ENCODE measurements around the gene TOX3.
A peak's percentile ranks its signal among the peaks of the same experiment; 100 is the strongest.

The TOX3 gene

DNA sequence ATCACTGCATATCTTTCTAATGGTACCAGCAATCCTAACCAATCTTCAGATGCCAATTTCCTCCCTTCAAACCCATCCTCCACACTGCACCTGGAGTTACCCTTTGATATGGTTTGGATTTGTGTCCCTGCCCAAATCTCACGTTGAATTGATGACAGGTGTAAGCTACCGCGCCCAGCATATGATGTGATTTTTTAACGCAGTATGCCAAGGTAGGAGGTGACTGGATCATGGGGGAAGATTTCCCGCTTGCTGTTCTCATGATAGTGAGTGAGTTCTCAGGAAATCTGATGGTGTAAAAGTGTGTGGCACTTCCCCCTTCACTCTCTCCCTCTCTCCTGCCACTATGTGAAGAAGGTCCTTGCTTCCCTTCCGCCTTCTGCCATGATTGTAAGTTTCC, 57.0 kb downstream of the TOX3 start:
- DNase-seq, result no peak

DNA sequence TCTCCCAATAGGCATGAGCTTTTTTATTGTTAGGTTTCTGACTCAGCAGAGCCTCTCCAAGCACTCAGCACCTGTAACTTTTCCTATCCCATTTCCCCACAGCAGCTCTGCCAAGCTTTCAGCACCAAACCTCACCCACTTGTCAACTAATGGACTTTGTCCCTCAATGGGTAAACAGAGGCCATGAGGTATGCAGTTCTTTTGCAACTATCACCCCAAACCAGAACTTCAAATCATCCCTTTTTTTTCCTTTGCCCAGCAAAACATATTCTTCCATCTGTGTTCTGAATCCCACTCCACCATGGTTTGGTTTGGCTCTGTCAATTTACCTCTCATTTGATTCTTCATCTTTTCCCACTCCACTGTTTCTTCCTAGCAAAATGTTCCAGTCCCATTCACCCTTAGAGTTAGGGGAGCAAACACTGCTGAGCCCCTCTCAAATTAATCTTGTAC, 58.1 kb downstream of the TOX3 start:
- DNase-seq, result no peak

DNA sequence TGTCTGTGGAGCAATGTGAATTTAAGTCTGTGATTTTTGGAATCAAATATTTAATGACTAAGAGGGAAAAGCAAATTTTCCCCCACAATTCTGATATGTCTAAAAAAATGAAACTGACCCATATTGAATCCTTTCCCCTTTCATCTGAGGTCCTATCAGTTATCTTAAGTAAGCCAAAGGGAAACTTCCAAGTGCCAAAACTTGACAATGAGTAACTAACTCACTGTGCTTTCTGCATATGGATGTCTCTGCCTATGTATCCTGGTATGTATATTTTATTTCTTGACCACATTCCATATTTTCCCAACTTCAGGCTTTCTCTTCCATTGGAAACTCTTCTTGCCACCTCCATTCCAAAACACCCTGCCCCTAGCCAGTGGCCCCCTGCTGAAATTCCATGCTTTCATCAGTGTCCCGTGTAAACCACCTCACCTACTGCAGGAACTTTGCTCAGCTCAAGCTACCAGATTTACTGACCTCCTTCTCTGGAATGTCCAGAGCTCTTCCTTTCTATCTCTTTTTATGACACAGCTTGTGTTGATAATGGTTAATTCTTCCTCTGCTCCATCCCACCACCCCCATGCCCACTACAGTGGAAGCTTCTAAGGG, 59.0 kb downstream of the TOX3 start:
- DNase-seq, result no peak

DNA sequence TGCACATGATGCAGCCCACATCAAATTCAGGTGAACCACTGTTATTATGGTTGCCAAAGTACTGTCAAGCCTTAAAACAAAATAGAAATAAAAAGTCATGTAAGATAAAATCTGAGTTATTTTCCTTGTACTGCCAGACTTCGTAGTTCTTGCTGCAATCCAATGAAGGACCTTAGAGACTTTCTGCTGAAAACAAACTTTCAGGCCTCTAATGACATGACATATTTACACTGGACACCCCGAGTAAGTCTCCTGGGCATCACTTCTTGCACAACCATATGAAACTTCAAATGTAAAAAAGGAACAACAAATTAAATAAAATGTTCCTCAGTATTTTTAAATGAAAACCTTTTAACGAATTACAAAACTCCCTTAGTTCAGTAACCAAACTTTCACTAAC, 66.7 kb downstream of the TOX3 start:
- DNase-seq, result no peak

DNA sequence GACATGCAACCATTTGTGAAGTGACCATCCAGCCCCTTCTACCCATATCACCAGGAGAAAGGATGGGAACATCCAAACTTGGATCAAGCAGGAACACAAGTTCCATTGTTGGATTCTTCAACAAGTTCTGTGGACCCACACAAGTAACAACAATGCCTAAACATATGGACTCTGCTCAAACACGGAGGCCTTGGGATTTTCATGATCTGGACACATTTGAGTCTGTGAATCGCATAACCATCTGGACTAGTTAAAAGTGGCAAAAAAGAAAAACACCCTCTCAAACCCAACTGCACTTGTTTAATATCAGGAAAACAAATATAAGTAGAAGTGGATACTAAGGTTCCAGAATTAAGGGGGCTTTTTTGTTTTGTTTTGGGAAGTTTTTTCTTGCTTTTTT, 70.8 kb downstream of the TOX3 start:
- DNase-seq, result no peak

DNA sequence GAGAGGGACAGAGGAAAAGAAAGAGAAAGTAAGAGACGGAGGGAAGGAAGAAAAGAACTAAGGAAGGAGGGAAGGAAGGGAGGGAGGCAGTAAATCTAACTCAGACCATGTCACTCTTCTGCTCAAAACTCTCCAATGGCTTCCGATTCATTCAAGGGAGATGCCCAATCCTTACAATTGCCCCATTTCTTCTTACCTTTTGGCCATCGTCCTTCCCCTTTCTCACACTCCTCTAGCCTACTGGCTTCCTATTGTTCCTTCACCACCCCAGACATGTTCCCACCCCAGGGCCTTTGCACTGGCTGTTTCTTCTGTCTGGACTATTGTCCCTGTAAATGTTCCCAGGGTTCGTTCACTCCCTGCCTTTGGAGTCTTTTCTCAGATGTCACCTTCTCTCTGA, 72.3 kb downstream of the TOX3 start:
- no peak for DNase-seq

DNA sequence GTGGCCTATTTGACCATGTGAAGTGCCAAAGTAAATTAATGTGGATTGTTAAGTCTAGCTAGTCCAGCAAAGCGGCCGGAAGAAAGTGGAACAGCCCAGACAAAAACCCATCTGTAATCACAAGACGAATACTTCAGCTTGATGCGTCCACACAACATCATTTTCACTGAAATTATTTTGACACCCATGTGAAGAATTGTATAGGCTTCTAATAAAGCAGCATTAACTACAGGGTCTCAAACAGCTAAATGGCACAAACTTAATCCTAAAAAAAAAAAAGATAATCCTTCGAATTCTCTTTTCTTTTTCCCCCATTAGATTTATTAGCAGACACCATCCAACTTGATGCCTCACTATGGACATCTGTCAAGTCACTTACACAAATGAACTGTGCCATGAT, 73.8 kb downstream of the TOX3 start:
- no peak for DNase-seq

DNA sequence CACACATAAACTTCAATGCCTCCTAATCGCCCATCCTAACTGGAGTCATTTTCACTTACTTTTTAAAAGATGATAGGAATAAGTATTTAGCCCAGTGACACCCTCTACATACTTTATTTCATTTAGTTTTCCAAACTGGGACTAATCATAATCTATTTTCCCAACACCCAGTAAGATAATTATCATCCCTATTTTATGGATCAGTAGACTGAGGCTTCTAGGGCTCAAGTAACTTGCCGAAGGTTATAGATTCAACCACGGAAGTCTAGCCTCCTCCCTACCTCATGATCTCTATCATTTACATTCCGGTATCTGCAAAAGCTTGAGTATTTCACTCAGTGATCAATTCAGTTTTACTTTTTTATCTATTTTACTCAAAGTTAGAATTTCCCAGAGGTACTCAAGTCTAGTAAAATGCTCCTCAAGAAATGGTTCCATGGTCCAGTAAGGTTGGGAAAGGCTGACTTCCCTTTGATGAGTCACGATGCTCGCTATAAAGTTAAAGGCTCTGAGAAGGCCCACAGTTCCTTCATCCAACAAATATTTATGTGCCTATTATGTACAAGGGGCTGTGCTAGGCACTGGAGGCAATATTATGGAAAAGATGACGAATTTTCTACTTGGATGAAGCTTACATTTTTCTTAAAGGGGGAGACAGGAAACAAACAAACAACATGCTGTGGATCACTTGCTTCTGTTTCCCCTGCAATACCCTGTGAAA, 75.1 kb downstream of the TOX3 start:
- DNase-seq, result no peak

GRCh38 chr16:52470585-52470984, 76.4 kb downstream of the TOX3 start:
- no peak for DNase-seq

DNA sequence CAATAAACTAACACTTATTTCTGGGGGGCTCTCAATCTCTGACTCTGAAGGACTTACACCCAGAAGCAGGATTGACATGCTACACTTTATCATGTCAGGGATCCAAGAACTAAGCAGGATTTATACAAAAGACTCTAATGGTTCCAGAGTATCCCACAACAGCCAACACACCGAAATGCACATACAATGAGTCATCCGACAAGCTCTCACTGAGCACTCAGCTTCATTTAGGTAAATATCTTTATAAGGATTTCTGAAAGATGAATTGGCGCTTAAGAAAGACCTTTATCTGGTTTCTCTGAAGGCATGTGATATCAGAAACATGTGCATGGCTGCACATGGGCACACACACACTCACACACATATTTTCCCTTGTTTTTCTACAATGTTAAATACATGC, 77.2 kb downstream of the TOX3 start:
- no peak for DNase-seq

- DNase-seq, result no peak
Measured at GRCh38 chr16:52469091-52469490, 77.9 kb downstream of the TOX3 start.

GRCh38 chr16:52467753-52468152, 79.2 kb downstream of the TOX3 start:
- DNase-seq, result no peak

- no peak for DNase-seq
Measured at GRCh38 chr16:52466994-52467393, 79.9 kb downstream of the TOX3 start.

DNA sequence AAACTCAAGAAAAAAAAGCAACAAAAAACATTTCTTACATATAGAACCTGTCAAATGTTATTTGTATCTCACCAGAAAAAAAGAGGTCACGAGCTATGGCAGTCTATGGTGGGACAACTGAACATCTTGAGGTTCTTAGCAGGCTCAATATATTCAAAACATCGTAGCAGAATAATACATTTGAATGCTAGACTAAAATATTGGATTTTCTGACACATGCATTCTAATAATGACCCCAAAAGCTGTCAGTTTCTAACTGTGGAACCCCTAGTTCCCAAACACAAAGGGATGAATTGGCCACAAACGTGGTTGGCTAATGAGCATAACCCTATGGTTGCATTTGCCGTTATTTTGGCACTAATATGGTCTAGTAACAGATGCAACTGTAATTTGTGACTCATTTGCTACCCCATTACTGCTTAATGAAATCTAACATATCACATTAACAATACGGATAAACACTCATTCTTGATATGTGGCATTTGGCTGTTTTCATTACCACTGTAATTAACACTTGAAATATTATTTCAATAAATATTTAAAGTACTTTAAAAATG, 81.2 kb downstream of the TOX3 start:
- DNase-seq, result no peak

DNA sequence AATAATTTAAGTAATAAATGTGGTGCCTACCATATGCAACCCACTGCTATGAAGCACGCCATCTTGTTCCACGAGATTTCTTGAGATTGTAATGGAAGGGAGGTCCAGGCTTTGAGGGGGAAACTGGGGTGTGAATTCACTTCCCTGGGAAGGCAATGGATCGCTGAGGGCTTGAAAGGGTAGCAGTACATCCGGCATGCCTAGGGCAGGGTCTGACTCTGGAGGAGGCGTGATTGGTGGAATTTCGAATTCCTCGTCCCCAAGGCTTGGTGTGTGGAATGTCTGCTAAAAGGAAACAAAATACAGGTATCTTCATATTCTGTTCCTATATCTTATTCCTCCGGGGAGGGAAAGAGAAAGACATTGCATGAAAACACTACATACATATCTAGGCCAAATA, 83.0 kb downstream of the TOX3 start:
- no peak for DNase-seq

DNA sequence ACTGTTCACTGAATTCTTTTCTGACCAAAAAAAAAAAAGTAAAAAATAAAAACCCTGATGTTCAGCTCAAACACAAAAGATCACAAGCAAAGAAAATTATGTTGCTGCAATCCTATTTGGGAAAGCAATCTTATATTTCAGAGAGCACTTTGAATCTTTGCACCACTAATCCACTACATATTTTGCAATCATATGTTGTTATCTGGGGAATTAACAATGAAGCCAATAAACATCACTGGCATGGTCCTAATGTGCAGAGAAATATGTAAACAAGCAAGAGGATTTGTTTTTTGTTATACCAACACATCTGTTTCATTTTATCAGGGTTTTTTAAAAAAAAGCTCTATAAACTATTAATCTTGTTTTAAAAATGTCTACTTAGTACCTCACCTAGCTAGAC, 84.1 kb downstream of the TOX3 start:
- no peak for DNase-seq

DNA sequence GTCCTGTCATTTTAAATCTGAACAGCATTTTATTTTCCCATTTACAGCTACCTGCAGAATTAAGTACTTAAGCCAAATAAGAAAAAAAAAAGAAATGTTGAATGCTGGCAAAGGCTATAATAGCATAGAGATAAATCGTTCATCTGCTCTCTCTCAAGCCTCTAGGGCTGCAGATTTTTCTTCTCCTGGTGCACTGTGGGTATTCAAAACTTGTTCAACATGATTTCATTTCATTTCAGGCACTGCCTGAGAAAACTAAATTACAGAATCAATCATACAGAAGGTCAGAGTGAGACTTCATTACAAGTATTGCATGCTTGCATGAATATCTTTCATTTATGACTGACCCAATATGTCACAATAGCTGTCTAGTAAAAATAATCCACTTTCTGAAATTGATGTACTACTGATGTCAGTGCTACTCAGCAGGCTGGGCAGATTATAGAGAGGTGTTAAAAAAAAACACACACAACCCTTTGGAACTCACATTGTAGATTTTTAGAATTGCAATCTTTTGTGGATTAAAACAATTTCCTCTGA, 86.2 kb downstream of the TOX3 start:
- DNase-seq, result no peak

DNA sequence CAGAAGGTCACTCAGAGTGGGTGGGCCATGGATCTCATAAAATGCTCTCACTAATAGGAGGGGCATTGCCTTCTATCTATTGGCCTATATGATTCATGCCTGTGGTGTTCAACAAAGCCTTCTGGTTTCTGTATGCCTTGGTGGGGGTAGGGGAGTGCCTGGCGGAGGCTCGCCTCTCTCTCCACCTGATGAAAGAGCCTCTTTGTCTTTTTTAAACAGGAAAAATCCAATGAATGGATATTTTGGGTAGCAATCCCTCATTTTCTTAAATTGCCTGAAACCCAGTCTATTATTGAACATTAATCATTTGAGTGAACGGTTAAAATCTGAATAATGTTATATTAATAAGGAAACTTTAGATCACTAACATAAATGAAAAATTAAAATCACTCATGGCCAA, 90.6 kb downstream of the TOX3 start:
- peak in 1 of 2 donors; percentile 2 for DNase-seq

DNA sequence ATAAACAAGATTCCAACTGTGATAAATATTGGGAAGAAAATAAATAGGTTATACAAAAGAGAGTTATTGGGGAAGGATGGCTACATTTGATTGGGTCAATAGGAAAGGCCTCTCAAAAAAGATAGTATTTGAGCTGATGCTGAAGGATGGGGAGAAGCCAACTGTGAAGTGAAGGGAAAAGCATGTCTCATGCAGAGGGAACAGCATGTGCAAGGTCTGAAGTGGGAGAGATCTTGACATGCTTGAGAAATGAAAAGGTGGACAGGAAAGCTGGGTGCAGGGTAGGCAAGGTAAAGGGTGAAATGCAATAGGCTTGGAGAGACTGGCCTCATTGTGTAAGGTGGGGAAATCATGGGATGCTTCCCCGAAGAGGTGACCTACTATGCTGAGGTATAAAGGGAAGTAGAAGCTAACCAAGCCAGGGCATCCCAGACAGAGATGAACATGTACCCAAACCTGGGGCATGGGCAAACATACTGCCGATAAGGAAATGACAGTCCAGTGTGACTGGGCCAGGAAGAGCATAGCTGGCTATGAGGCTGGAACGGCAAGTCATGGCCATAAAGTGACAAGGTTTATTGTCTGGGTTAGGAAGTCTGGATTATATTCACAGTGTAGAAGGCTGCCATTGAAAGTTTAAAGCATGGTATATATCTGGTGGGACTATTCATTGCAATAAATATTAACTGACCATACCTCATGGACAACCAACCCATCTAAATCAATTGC, 91.2 kb downstream of the TOX3 start:
- no peak for DNase-seq

GRCh38 chr16:52453644-52454043, 93.3 kb downstream of the TOX3 start:
- DNase-seq, result no peak

DNA sequence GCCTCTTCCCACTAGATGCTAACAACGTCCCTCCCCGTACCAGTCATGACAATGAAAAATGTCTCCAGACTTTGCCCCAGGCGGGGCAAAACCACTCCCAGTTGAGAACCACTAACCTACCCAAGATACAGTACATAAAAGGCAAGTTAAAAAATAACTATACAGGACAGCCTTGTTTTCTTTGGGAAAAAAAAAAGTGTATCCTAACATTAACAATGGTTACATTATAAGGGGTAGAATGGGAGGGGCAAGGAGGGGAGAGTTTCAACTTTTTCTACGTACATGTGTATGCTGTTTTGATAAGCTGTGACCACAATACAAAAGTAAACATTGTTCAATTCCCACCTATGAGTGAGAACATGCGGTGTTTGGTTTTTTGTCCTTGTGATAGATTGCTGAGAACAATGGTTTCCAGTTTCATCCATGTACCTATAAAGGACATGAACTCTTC, 94.9 kb downstream of the TOX3 start:
- no peak for DNase-seq

DNA sequence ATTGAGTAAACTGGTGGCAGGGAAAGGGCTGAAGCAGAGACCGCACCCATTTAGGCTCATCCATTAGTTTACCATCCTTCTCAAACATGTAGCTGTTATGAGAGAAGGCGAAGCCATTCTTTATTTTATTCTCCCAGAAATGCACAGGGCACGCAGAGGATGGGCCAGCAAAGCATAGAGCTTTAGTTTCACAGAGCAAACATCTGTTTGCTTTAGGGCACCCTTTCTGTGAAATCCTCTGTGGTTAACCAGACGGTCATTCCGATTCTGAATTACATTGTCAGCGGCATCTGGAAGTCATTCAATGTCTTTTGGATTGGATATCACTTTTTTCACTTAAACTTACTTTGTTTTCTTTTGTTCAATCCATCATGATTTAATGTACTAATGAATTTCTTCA, 96.0 kb downstream of the TOX3 start:
- DNase-seq, result no peak

GRCh38 chr16:52450241-52450640, 96.7 kb downstream of the TOX3 start:
- DNase-seq, result no peak

GRCh38 chr16:52446080-52446479, 100.9 kb downstream of the TOX3 start:
- DNase-seq, result peak in 1 of 2 donors; percentile 2

All from hippocampal formation (tissue), 2 donors.